C4-2B (cell line): ENCODE data around the gene ADI1.

Source experiments
- CTCF ChIP-seq: fragments of 450-650 bp; conservative IDR thresholded peaks from 2 replicates; pipeline ENCODE4 v1.5.1; 2017; ENCODE audit warnings: mild to moderate bottlenecking
- ZFX ChIP-seq: fragments of 450-650 bp; IDR thresholded peaks from 2 replicates; pipeline ENCODE4 v1.6.1; 2017

GRCh38 chr2:3535794-3536681, 16.7 kb upstream of the ADI1 start:
- no peak for TF ChIP-seq CTCF
- TF ChIP-seq ZFX: no peak
